A549 (cell line): Measurements from ENCODE around the gene TSPO. TPM values are rescaled to one million over a fixed set of nuclear protein-coding genes. Genes with fewer than 3 reads are reported as not detected.

Source experiments
- ATAC-seq, 2 experiments: fragments of 200-7000 bp in 1 of 2; fragments of >200 bp in 1 of 2; cut with Nextera tagmentation in 1 of 2; cut with Tn5 transposase in 1 of 2; 3 replicates each; pipeline versions ENCODE4 v1.8.0 to v1.9.1; 2018 to 2020; ENCODE audit warnings: mild to moderate bottlenecking in 1 of 2, moderate library complexity in 1 of 2
- CTCF ChIA-PET: fragments of 300-600 bp; sonication (Branson Sonifier 250); formaldehyde crosslinking; extraction: SDS; loops from one replicate; lab custom pipeline; 2021; ENCODE audit warnings: antibody characterized with exemption, inconsistent platforms; lab: Yijun Ruan, JAX
- POLR2A ChIA-PET: fragments of 350-600 bp; formaldehyde crosslinking; extraction: SDS; loops from one replicate; lab custom pipeline; 2021; ENCODE audit warnings: antibody characterized with exemption, inconsistent platforms; lab: Yijun Ruan, JAX
- DNase-seq, 2 experiments: peaks; one replicate each; pipeline versions ENCODE4 v3.0.0 to v3.0.0-alpha.2; 2011 to 2016; ENCODE audit warnings: low read depth in 1 of 2, low spot score in 1 of 2
- FAIRE-seq: peaks from 2 replicates; lab custom pipeline; 2011; peaks lifted over from hg19 to GRCh38; lab: Jason Lieb, UNC
- H3K27ac ChIP-seq, 2 experiments: fragments of >200 bp; sonication (Bioruptor Twin); formaldehyde crosslinking; 3 replicates each; pipeline ENCODE4 v1.5.1; 2016 to 2017
- H3K4me1 ChIP-seq: fragments of >200 bp; sonication (Bioruptor Twin); formaldehyde crosslinking; 3 replicates; pipeline ENCODE4 v1.6.1; 2016
- H3K4me2 ChIP-seq: fragments of >200 bp; sonication (Bioruptor Twin); formaldehyde crosslinking; 3 replicates; pipeline ENCODE4 v1.6.1; 2016
- H3K4me3 ChIP-seq: fragments of >200 bp; sonication (Bioruptor Twin); formaldehyde crosslinking; 3 replicates; pipeline ENCODE4 v1.5.1; 2016
- H3K9me3 ChIP-seq: fragments of >200 bp; sonication (Bioruptor Twin); formaldehyde crosslinking; 3 replicates; pipeline ENCODE4 v1.6.1; 2016
- CEBPB ChIP-seq, 2 experiments: fragments of >200 bp in 1 of 2; sonication (Bioruptor Twin) in 1 of 2; formaldehyde crosslinking in 1 of 2; IDR thresholded peaks; 2 replicates each; pipeline ENCODE4 v1.6.1; 2012 to 2016
- CHD2 ChIP-seq: fragments of 150-350 bp; IDR thresholded peaks from 2 replicates; pipeline ENCODE4 v1.6.1; 2014; ENCODE audit warnings: low read length; ENCODE audit not compliant: partially characterized antibody
- E2F6 ChIP-seq: IDR thresholded peaks from 2 replicates; pipeline ENCODE4 v1.6.1; 2012; ENCODE audit warnings: low read depth, borderline replicate concordance
- EHF ChIP-seq: fragments of 250-450 bp; sonication (Bioruptor Pico); IDR thresholded peaks from 2 replicates; pipeline ENCODE4 v1.5.0; 2020; ENCODE audit warnings: mild to moderate bottlenecking
- EP300 ChIP-seq, 2 experiments: fragments of >200 bp; sonication (Bioruptor Twin); formaldehyde crosslinking; IDR thresholded peaks; 2 replicates in 1 of 2; 3 replicates in 1 of 2; pipeline ENCODE4 v1.6.1; 2016 to 2017
- ESRRA ChIP-seq: fragments of 150-350 bp; IDR thresholded peaks from 2 replicates; pipeline ENCODE4 v1.6.1; 2014; ENCODE audit warnings: mild to moderate bottlenecking, low read length, borderline replicate concordance
- FOSB ChIP-seq: fragments of 250-450 bp; sonication (Bioruptor Pico); IDR thresholded peaks from 2 replicates; pipeline ENCODE4 v1.5.0; 2020; ENCODE audit warnings: mild to moderate bottlenecking, moderate library complexity
- FOSL2 ChIP-seq, 2 experiments: fragments of 450-650 bp in 1 of 2; fragments of >200 bp in 1 of 2; sonication (Bioruptor Twin) in 1 of 2; formaldehyde crosslinking; IDR thresholded peaks; 2 replicates each; pipeline versions ENCODE4 v1.5.0 to v1.6.1; 2016 to 2020; ENCODE audit warnings: mild to moderate bottlenecking in 1 of 2, moderate library complexity in 1 of 2
- GATA3 ChIP-seq: IDR thresholded peaks from 2 replicates; pipeline ENCODE4 v1.6.1; 2012; ENCODE audit warnings: borderline replicate concordance
- HEYL ChIP-seq: fragments of 250-450 bp; sonication (Bioruptor Pico); IDR thresholded peaks from 2 replicates; pipeline ENCODE4 v1.8.0; 2021; ENCODE audit warnings: mild to moderate bottlenecking, moderate library complexity
- HOXB5 ChIP-seq: fragments of 250-450 bp; sonication (Bioruptor Pico); IDR thresholded peaks from 2 replicates; pipeline ENCODE4 v1.5.0; 2020; ENCODE audit warnings: mild to moderate bottlenecking, moderate library complexity
- JUN ChIP-seq, 2 experiments: fragments of >200 bp; sonication (Bioruptor Twin); formaldehyde crosslinking; IDR thresholded peaks; 2 replicates in 1 of 2; 3 replicates in 1 of 2; pipeline ENCODE4 v1.6.1; 2016 to 2017
- JUNB ChIP-seq: fragments of >200 bp; sonication (Bioruptor Twin); formaldehyde crosslinking; IDR thresholded peaks from 2 replicates; pipeline ENCODE4 v1.6.1; 2016
- MAFK ChIP-seq: fragments of 450-650 bp; IDR thresholded peaks from 2 replicates; pipeline ENCODE4 v1.6.1; 2014; ENCODE audit not compliant: partially characterized antibody
- MAX ChIP-seq: IDR thresholded peaks from 2 replicates; pipeline ENCODE4 v1.6.1; 2012
- MYC ChIP-seq: IDR thresholded peaks from 2 replicates; pipeline ENCODE4 v1.6.1; 2012; ENCODE audit warnings: mild to moderate bottlenecking, inconsistent platforms, low read length, improper control_type of control experiment, borderline replicate concordance
- NFE2L2 ChIP-seq: fragments of 150-350 bp; conservative IDR thresholded peaks from 2 replicates; pipeline ENCODE4 v1.6.1; 2014; ENCODE audit warnings: low read length
- PHF8 ChIP-seq: fragments of 200-600 bp; sonication (generic); IDR thresholded peaks from 2 replicates; pipeline ENCODE4 v1.6.1; 2016; ENCODE audit warnings: low read depth, mild to moderate bottlenecking, antibody characterized with exemption, moderate library complexity, borderline replicate concordance
- POLR2A ChIP-seq: IDR thresholded peaks from 2 replicates; pipeline ENCODE4 v1.6.1; 2012; ENCODE audit warnings: mild to moderate bottlenecking, low read length
- RAD21 ChIP-seq, 2 experiments: fragments of >200 bp in 1 of 2; sonication (Bioruptor Twin) in 1 of 2; formaldehyde crosslinking in 1 of 2; IDR thresholded peaks in 1 of 2; conservative IDR thresholded peaks in 1 of 2; 2 replicates in 1 of 2; 3 replicates in 1 of 2; pipeline ENCODE4 v1.6.1; 2012 to 2018; ENCODE audit warnings: inconsistent platforms in 1 of 2
- RCOR1 ChIP-seq: fragments of 150-350 bp; IDR thresholded peaks from 2 replicates; pipeline ENCODE4 v1.6.1; 2014; ENCODE audit warnings: antibody characterized with exemption, low read length, low read depth
- RFX5 ChIP-seq: fragments of 450-650 bp; IDR thresholded peaks from 2 replicates; pipeline ENCODE4 v1.7.1; 2014; ENCODE audit warnings: antibody characterized with exemption, mild to moderate bottlenecking, moderate library complexity
- SREBF2 ChIP-seq: fragments of 450-650 bp; IDR thresholded peaks from 2 replicates; pipeline ENCODE4 v1.6.1; 2014; ENCODE audit warnings: mild to moderate bottlenecking, moderate library complexity
- TFCP2L1 ChIP-seq: fragments of 250-450 bp; sonication (Bioruptor Pico); IDR thresholded peaks from 2 replicates; pipeline ENCODE4 v1.5.0; 2021; ENCODE audit warnings: mild to moderate bottlenecking
- TP53 ChIP-seq: fragments of 250-450 bp; sonication (Bioruptor Pico); IDR thresholded peaks from 2 replicates; pipeline ENCODE4 v1.5.0; 2021; ENCODE audit warnings: mild to moderate bottlenecking, moderate library complexity
- ZC3H11A ChIP-seq: fragments of 450-650 bp; IDR thresholded peaks from 2 replicates; pipeline ENCODE4 v1.6.1; 2014; ENCODE audit warnings: antibody characterized with exemption, mild to moderate bottlenecking
- ZNF302 ChIP-seq: fragments of 250-450 bp; sonication (Bioruptor Pico); IDR thresholded peaks from 2 replicates; pipeline ENCODE4 v1.9.0; 2021; ENCODE audit warnings: inconsistent platforms, mild to moderate bottlenecking, moderate library complexity
- ZSCAN20 ChIP-seq: fragments of 250-450 bp; sonication (Bioruptor Pico); IDR thresholded peaks from 2 replicates; pipeline ENCODE4 v1.8.0; 2022; ENCODE audit warnings: mild to moderate bottlenecking, moderate library complexity
- WGBS: methylation state at CpG from one replicate; pipeline ENCODE4 v1.1.6; 2017; ENCODE audit errors: missing lambda C conversion rate; 5-methylcytosine and 5-hydroxymethylcytosine counted together
- polyA plus RNA-seq, 4 experiments: library from polyadenylated mRNA; depleted of rRNA in 3 of 4; stranded (reverse); fragments of >200 nt; fragmentation: RNase III in 1 of 4; extraction: RNeasy Plus Mini Kit Qiagen cat#74134 plus additional on column Dnase treatment in 1 of 4; gene quantifications; 2 replicates in 3 of 4; 3 replicates in 1 of 4; pipeline ENCODE4 v1.2.3, GENCODE V29; 2011 to 2017
- TF ChIP-seq, protein P1 (sequence below): fragments of 150-350 bp; IDR thresholded peaks from 2 replicates; pipeline ENCODE4 v1.6.1; 2014; ENCODE audit warnings: low read depth, mild to moderate bottlenecking, low read length
- TF ChIP-seq, protein P2 (sequence below): fragments of 250-450 bp; sonication (Bioruptor Pico); IDR thresholded peaks from 2 replicates; pipeline ENCODE4 v1.5.0; 2020; ENCODE audit warnings: low read depth, mild to moderate bottlenecking, moderate library complexity

TSPO gene
- polyA plus RNA-seq, 2 of the 4 experiments (the other 2 are of a cell fraction) = 43.2 to 94.4 TPM

DNA sequence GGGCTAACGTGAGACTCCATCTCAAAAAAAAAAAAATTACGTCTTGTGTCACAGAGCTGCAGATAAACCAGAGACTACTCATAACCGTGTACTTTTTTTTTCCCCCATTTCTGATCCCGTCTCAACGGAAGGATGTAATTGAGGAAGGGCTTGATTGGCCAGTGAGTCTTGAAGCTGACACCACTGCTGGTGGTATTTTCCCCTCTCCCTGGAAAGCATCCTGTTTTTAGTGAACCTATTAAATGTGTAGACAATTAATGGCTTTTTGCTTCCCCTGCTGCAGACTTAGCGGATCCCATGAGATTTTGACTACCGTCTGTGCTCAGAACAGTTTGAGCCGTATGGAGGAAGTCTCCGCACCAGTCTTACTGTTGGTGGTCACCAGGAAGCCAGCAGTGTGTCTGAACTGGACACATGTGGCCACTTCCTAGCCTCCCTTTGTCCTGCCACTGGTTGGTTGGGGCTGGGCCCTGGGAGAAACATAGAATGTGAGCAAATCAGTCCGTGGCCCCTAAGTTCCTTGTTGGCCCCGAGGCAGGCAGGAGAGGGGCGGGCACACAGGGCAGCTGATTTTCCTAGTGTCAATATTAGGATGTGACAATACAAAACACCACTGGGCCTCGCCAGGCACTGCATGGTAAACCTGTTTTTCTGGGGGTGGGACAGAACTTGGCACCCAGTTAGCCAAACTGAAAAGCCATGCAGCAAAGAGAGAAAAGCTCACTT lies 37.7 kb upstream of the TSPO start:
- CTCF ChIA-PET = interaction anchor here (0.6 kb wide), 2 partner anchors 16 to 713 kb away, joined by 3 to 4 read pairs; no protein-coding TSS in a partner anchor
- POLR2A ChIA-PET = no interaction called here
- TF ChIP-seq NFE2L2 (no peak), MYC (no peak), SREBF2 (no peak), ZC3H11A (no peak), HOXB5 (CRISPR knock-in tag) (no peak), GATA3 (no peak), ZNF302 (CRISPR knock-in tag) (no peak), HEYL (CRISPR knock-in tag) (no peak), MAFK (no peak), EP300 (IDR thresholded peaks at IDR 0.05) (no peak), FOSB (CRISPR knock-in tag) (no peak), RCOR1 (no peak)
- Histone ChIP-seq H3K4me2 (no peak overlapping the region), H3K4me1 (0 out of 3 replicates have a peak, but pooled peaks cover 2% of the 10 kb centered on the region), H3K27ac (no peak overlapping the region), H3K9me3 (no peaks in the 10 kb centered on the region), H3K4me3 (no peak overlapping the region)
- DNase-seq (no peak), FAIRE-seq (no peak), ATAC-seq (no peak)
- 87% methylated on average over 13 of the region's 13 CpGs for WGBS

DNA sequence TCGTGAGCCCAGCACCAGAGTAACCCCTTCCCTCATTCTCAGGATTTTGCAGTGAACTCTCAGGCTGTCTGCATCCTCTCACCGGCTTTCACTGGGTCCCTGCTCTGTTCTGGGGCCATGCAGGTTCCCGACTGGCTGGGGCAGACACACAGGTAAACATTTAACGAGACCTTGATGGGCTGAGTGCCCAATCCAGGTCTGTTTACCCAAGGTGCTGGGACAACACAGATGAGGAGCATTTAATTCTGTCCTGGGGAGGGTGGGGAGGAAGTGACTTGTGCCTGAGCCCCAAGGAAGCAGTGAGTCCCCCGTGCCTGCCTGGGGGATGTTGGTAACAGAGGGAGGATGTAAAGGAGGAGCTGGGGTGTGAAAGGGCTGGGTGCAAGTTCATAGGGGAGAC lies 36.4 kb upstream of the TSPO start:
- no peak for ATAC-seq
- POLR2A ChIA-PET = no interaction called here
- no peaks in the 10 kb centered on the region for H3K9me3 ChIP-seq
- 40% methylated on average over 4 of the region's 5 CpGs for WGBS
- 0 out of 3 replicates have a peak, but pooled peaks cover 2% of the 10 kb centered on the region for H3K4me1 ChIP-seq
- TF ChIP-seq TP53 = no peak
- no peak for TF ChIP-seq PHF8
- TF ChIP-seq ZSCAN20 (CRISPR knock-in tag) = no peak
- TF ChIP-seq POLR2A = no peak
- no peak for TF ChIP-seq EHF (CRISPR knock-in tag)
- TF ChIP-seq JUN (IDR thresholded peaks at IDR 0.05) = no peak
- TF ChIP-seq, protein P1, sequence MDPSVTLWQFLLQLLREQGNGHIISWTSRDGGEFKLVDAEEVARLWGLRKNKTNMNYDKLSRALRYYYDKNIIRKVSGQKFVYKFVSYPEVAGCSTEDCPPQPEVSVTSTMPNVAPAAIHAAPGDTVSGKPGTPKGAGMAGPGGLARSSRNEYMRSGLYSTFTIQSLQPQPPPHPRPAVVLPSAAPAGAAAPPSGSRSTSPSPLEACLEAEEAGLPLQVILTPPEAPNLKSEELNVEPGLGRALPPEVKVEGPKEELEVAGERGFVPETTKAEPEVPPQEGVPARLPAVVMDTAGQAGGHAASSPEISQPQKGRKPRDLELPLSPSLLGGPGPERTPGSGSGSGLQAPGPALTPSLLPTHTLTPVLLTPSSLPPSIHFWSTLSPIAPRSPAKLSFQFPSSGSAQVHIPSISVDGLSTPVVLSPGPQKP = no peak
- no peak for TF ChIP-seq SREBF2
- TF ChIP-seq RFX5 = no peak
- TF ChIP-seq CHD2 = no peak
- no peak for TF ChIP-seq CEBPB (IDR thresholded peaks at IDR 0.05)
- no peak for TF ChIP-seq MAX
- TF ChIP-seq, protein P2, sequence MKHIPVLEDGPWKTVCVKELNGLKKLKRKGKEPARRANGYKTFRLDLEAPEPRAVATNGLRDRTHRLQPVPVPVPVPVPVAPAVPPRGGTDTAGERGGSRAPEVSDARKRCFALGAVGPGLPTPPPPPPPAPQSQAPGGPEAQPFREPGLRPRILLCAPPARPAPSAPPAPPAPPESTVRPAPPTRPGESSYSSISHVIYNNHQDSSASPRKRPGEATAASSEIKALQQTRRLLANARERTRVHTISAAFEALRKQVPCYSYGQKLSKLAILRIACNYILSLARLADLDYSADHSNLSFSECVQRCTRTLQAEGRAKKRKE (CRISPR knock-in tag) = no peak
- no peak for TF ChIP-seq ESRRA
- TF ChIP-seq FOSL2 (IDR thresholded peaks at IDR 0.05) = no peak
- TF ChIP-seq FOSL2 (CRISPR knock-in tag; IDR thresholded peaks at IDR 0.05) = no peak
- TF ChIP-seq RAD21 (conservative IDR thresholded peaks at IDR 0.05 in 1 of 2, IDR thresholded peaks at IDR 0.05 in 1 of 2) = no peak
- TF ChIP-seq JUNB = no peak
- TF ChIP-seq E2F6 = no peak
- no peak for TF ChIP-seq TFCP2L1
- FAIRE-seq = no peak
- DNase-seq = no peak
- H3K27ac ChIP-seq = no peak overlapping the region
- CTCF ChIA-PET = no interaction called here
- H3K4me2 ChIP-seq = no peak overlapping the region
- H3K4me3 ChIP-seq = no peak overlapping the region
